ENCODE measurements around the gene RHBDF2. TPM values are rescaled to one million over a fixed set of nuclear protein-coding genes. Genes with fewer than 3 reads are reported as not detected.

The RHBDF2 gene
- total RNA-seq, 2 donors from 2014 or later: 156 to 234 TPM

DNA sequence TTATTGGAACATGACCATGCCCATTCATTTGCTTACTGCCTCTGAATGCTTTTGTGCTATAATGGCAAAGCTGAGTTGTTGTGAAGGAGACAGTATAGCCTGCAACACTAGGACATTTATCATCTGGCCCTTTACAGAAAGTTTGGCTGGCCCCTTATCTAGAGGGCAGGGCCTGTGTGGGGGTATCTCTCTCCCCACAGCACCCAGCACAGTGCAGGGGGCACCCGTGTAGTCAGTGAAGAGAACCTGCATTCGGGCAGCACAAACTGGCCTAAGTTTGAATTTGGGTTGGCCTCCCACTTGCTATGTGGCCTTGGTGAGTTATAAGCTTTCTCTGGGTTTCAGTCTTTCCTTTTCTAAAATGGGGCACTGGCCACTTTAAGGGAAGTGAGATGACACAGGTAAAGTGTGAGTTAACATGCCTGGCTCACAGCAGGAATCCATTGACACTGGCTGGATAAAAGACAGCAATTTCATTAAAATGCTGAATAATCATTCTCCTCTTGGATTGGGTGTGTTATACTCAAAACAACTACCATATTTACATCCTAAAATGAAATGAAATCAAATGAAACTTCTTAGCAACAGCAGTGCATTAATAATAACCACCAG is 60.4 kb downstream of the RHBDF2 start:
- DNase-seq (ENCODE audit: low spot score): no peak
- ATAC-seq: no peak
- Mint-ChIP-seq H3K27me3 (no peaks in the 10 kb centered on the region), H3K36me3 (no peaks in the 10 kb centered on the region), H3K27ac (no peak overlapping the region), H3K9me3 (no peaks in the 10 kb centered on the region), H3K4me3 (no peak overlapping the region), H3K4me1 (ENCODE audit: low read depth in 2 of 2) (peaks cover 52 to 71% of the 10 kb centered on the region in 2 donors)

- ATAC-seq: no peak
- H3K4me1 Mint-ChIP-seq (ENCODE audit: low read depth in 2 of 2): peaks cover 46 to 57% of the 10 kb centered on the region in 2 donors
- peak overlapping the region in 1 of 2 donors; percentile 1 for H3K27ac Mint-ChIP-seq
- no peaks in the 10 kb centered on the region for H3K27me3 Mint-ChIP-seq
- no peaks in the 10 kb centered on the region for H3K9me3 Mint-ChIP-seq
- no peak overlapping the region for H3K4me3 Mint-ChIP-seq
- no peak for DNase-seq (ENCODE audit: low spot score)
- no peaks in the 10 kb centered on the region for H3K36me3 Mint-ChIP-seq
Measured at GRCh38 chr17:76439314-76439928, 61.8 kb downstream of the RHBDF2 start.

GRCh38 chr17:76438906-76439305 is 62.3 kb downstream of the RHBDF2 start:
- H3K27ac Mint-ChIP-seq: peak overlapping the region in 1 of 2 donors; percentile 1
- no peaks in the 10 kb centered on the region for H3K36me3 Mint-ChIP-seq
- no peaks in the 10 kb centered on the region for H3K9me3 Mint-ChIP-seq
- no peaks in the 10 kb centered on the region for H3K27me3 Mint-ChIP-seq
- DNase-seq (ENCODE audit: low spot score): no peak
- no peak overlapping the region for H3K4me3 Mint-ChIP-seq
- no peak for ATAC-seq
- peaks cover 44 to 51% of the 10 kb centered on the region in 2 donors for H3K4me1 Mint-ChIP-seq (ENCODE audit: low read depth in 2 of 2)

DNA sequence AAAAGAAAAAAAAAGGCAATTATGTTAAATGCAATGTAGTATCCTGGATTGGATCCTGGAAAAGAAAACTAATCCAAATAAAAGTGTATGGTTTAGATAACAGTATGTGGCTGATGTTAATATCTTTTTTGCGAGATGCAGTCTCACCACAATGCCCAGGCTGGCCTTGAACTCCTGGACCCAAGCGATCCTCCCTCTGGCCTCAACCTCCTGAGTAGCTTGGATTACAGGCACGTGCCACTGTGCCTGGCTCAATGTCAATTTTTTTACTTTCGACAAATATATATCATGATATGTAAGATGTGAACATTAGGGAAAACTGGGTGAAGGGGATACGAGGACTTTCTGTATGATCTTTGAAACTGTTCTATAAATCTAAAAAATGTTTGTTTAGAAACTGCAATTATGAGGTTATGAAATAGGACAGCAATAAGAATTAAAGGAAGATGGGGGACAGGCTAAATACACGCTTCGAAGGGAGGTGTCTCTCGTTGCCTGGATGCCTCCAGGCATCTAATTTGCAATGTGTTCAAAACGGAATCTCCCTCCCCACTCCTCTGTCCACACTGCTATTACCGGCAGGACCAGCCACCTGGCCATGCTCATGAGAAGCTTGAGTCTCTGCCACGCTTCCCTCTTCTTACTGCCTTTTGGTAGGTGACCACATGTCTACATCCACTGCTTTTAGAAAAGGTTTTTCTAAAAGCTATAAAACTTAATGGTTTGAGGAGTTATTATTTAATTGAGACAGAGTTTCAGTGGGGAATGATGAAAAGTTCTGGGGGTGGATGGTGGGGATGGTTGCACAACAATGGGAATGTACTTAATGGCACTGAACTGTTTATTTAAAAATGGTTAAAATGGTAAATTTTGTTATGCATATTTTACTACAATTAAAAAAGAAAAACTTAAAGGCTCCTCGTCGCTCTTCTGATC is 63.5 kb downstream of the RHBDF2 start:
- Mint-ChIP-seq H3K9me3 (no peaks in the 10 kb centered on the region), H3K27me3 (no peaks in the 10 kb centered on the region), H3K36me3 (no peaks in the 10 kb centered on the region), H3K4me3 (no peak overlapping the region), H3K4me1 (ENCODE audit: low read depth in 2 of 2) (peaks cover 37 to 42% of the 10 kb centered on the region in 2 donors), H3K27ac (no peak overlapping the region)
- no peak for DNase-seq (ENCODE audit: low spot score)
- no peak for ATAC-seq

- peaks cover 22 to 28% of the 10 kb centered on the region in 2 donors for H3K4me1 Mint-ChIP-seq (ENCODE audit: low read depth in 2 of 2)
- ATAC-seq (no peak), DNase-seq (ENCODE audit: low spot score) (no peak)
- no peak overlapping the region for H3K27ac Mint-ChIP-seq
- no peaks in the 10 kb centered on the region for H3K9me3 Mint-ChIP-seq
- H3K36me3 Mint-ChIP-seq: no peaks in the 10 kb centered on the region
- no peaks in the 10 kb centered on the region for H3K27me3 Mint-ChIP-seq
- H3K4me3 Mint-ChIP-seq: no peak overlapping the region
Measured at GRCh38 chr17:76435751-76436150, 65.5 kb downstream of the RHBDF2 start.

DNA sequence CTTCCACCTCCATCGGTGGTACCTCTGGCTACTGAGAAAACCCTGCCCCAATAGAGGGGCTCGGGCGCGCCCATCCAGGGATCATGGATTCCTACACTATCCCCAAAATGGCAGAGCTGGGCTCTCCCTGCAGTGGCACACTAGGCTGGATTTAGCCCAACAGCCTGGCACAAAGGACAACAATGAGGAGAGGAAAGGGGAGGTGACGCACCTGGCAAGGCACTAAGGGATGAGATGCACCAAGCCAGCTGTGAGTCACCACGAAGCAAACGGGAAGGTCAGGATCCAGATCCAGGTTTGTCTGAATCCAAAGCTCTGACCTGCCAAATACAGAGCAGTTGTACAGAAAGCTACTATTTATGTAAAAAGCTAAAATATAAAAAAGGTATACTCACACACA is 66.4 kb downstream of the RHBDF2 start:
- Mint-ChIP-seq H3K4me1 (ENCODE audit: low read depth in 2 of 2) (peaks cover 21 to 26% of the 10 kb centered on the region in 2 donors), H3K27ac (no peak overlapping the region), H3K4me3 (no peak overlapping the region), H3K27me3 (no peaks in the 10 kb centered on the region), H3K36me3 (no peaks in the 10 kb centered on the region), H3K9me3 (no peaks in the 10 kb centered on the region)
- DNase-seq (ENCODE audit: low spot score) (no peak), ATAC-seq (no peak)

DNA sequence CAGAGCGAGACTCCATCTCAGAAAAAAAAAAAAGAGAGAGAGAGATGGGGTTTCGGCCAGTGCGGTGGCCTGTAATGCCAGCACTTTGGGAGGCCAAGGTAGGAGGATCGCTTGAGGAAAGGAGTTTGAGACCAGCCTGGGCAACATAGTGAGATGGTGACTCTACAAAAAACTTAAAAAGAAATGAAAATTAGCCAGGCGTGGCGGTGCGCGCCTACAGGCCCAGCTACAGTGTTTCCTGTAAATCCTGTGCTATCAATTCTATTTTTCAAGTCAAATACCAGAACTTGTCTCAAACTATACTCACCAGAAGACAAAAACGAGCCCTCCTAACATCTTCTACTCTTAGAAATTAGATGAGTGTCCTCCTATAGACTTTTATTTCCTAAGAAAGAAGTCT is 67.5 kb downstream of the RHBDF2 start:
- H3K4me1 Mint-ChIP-seq (ENCODE audit: low read depth in 2 of 2): peaks cover 10 to 20% of the 10 kb centered on the region in 2 donors
- no peak overlapping the region for H3K27ac Mint-ChIP-seq
- H3K36me3 Mint-ChIP-seq: no peaks in the 10 kb centered on the region
- H3K9me3 Mint-ChIP-seq: no peaks in the 10 kb centered on the region
- no peaks in the 10 kb centered on the region for H3K27me3 Mint-ChIP-seq
- DNase-seq (ENCODE audit: low spot score) (no peak), ATAC-seq (no peak)
- no peak overlapping the region for H3K4me3 Mint-ChIP-seq

GRCh38 chr17:76432712-76433336 is 68.4 kb downstream of the RHBDF2 start:
- Mint-ChIP-seq H3K27me3 (no peaks in the 10 kb centered on the region), H3K4me1 (ENCODE audit: low read depth in 2 of 2) (peaks cover 13 to 24% of the 10 kb centered on the region in 2 donors), H3K27ac (no peak overlapping the region), H3K4me3 (no peak overlapping the region), H3K36me3 (no peaks in the 10 kb centered on the region), H3K9me3 (no peaks in the 10 kb centered on the region)
- ATAC-seq (peak in 1 of 2 donors; percentile 46), DNase-seq (ENCODE audit: low spot score) (no peak)

GRCh38 chr17:76432004-76432403 is 69.2 kb downstream of the RHBDF2 start:
- ATAC-seq (no peak), DNase-seq (ENCODE audit: low spot score) (no peak)
- no peaks in the 10 kb centered on the region for H3K36me3 Mint-ChIP-seq
- H3K4me3 Mint-ChIP-seq: no peak overlapping the region
- H3K4me1 Mint-ChIP-seq (ENCODE audit: low read depth in 2 of 2): peaks cover 19 to 25% of the 10 kb centered on the region in 2 donors
- no peaks in the 10 kb centered on the region for H3K9me3 Mint-ChIP-seq
- no peak overlapping the region for H3K27ac Mint-ChIP-seq
- no peaks in the 10 kb centered on the region for H3K27me3 Mint-ChIP-seq

DNA sequence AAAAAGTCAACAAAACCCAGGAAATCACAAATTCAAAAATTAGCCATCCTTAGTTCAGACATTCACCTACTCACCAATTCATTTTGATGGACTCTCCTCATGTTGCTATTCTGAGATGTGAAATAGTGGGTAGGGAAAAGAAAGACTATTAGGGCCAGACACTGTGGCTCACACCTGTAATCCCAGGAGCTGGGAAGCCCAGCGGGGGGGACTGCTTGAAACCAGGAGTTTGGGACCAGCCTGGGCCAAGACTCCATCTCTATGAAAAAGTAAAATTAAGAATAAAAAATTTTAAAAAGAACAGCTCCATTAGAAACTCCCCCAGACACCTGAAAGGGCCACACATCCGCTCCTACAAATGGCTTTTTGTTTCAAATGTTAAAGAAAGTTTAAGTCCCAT is 69.7 kb downstream of the RHBDF2 start:
- H3K27me3 Mint-ChIP-seq: no peaks in the 10 kb centered on the region
- H3K4me3 Mint-ChIP-seq: no peak overlapping the region
- no peaks in the 10 kb centered on the region for H3K36me3 Mint-ChIP-seq
- DNase-seq (ENCODE audit: low spot score): no peak
- H3K27ac Mint-ChIP-seq: no peak overlapping the region
- peaks cover 19 to 22% of the 10 kb centered on the region in 2 donors for H3K4me1 Mint-ChIP-seq (ENCODE audit: low read depth in 2 of 2)
- no peak for ATAC-seq
- no peaks in the 10 kb centered on the region for H3K9me3 Mint-ChIP-seq

DNA sequence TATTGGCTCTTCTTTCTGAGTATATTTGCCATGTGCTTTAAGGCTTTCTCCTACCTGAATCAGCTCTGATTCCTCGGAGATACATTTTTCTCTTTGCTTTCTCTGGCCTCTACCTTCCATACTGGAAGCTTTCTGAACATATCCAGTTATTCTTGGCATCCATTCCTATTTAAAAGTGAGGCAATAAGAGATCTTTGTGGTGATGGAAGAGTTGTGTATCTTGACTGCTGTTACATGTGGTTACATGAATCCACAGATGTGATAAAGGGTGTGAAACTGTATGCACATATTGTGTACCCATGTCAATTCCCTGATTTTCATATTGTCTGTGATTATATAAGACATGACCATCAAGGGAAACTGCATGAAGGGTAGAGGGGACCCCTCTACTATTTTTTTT is 72.7 kb downstream of the RHBDF2 start:
- no peak for ATAC-seq
- no peak overlapping the region for H3K4me3 Mint-ChIP-seq
- peak overlapping the region in 1 of 2 donors; percentile 52 for H3K27ac Mint-ChIP-seq
- no peaks in the 10 kb centered on the region for H3K27me3 Mint-ChIP-seq
- no peaks in the 10 kb centered on the region for H3K36me3 Mint-ChIP-seq
- no peak for DNase-seq (ENCODE audit: low spot score)
- H3K9me3 Mint-ChIP-seq: no peaks in the 10 kb centered on the region
- H3K4me1 Mint-ChIP-seq (ENCODE audit: low read depth in 2 of 2): peaks cover 19 to 21% of the 10 kb centered on the region in 2 donors

DNA sequence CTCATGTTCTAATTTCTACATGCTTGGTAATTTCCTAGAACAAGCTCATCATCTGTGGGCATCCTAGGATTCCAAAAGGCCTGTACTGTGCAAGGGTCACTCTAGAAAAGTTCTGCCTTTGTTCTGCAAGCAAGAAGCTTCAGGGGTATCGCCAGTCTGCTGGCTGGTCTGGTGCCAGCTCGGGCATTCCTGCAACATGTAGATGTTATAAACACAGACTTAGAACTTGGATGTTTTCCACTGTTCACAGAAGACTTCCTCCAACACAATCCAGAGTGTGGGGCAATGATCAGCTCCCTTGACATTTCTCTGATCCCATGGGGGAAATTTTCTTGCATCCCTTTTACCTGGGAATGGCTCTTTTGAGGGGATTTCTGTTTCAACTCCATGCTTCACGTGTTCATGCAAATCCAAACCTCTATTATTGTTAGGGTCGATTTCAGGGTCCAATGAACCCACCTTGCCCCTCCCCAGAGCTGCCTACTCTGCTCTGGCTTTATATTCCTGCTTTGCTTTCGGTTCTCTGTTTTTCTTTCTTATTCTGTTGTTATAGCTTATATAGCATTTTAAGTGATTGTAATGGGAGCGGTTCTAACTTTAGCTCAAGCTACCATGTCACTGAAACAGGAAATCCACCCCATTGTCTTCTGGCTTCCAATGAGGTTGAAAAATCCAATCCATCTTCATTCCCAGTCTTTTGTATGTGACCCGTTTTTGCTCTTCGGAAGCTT is 73.6 kb downstream of the RHBDF2 start:
- peaks cover 23 to 24% of the 10 kb centered on the region in 2 donors for H3K4me1 Mint-ChIP-seq (ENCODE audit: low read depth in 2 of 2)
- ATAC-seq: no peak
- DNase-seq (ENCODE audit: low spot score): no peak
- H3K4me3 Mint-ChIP-seq: no peak overlapping the region
- no peaks in the 10 kb centered on the region for H3K27me3 Mint-ChIP-seq
- H3K36me3 Mint-ChIP-seq: no peaks in the 10 kb centered on the region
- H3K9me3 Mint-ChIP-seq: no peaks in the 10 kb centered on the region
- peak overlapping the region in 1 of 2 donors; percentile 52 for H3K27ac Mint-ChIP-seq

DNA sequence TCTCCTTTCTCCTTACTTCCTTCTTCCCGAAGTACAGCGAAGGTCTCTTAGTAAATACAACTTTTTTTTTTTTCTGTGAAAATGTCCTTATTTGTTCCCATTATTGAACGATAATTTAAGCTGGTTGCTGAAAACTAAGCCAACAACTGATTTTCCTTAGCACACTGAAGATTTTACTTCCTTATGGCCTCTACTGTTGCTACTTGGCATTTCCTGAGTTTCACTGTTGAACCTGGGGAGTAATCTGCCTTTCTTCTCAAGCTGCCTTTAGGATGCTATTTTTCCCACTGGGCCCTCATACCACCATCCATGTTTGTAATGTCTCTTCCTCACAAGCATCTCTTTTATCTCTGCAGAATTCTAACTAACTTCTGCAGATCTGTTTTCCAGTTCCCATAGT is 74.4 kb downstream of the RHBDF2 start:
- Mint-ChIP-seq H3K9me3 (no peaks in the 10 kb centered on the region), H3K4me1 (ENCODE audit: low read depth in 2 of 2) (peaks cover 25% of the 10 kb centered on the region in 2 donors), H3K27me3 (no peaks in the 10 kb centered on the region), H3K36me3 (no peaks in the 10 kb centered on the region), H3K4me3 (no peak overlapping the region), H3K27ac (no peak overlapping the region)
- DNase-seq (ENCODE audit: low spot score): no peak
- no peak for ATAC-seq
